HEK293T (cell line): ENCODE data around the gene DRD1.
"Not testable (repeated sequence)": the region's sequence is repeated elsewhere in the genome, so short reads cannot be mapped to it uniquely, and the experiment has no call there.

Source experiments
- CTCF ChIA-PET: fragments of 350-600 bp; formaldehyde crosslinking; extraction: SDS; loops from one replicate; lab custom pipeline; 2021; ENCODE audit warnings: antibody characterized with exemption, inconsistent platforms; lab: Yijun Ruan, JAX
- POLR2A ChIA-PET: fragments of 350-600 bp; formaldehyde crosslinking; extraction: SDS; loops from one replicate; lab custom pipeline; 2020; ENCODE audit warnings: antibody characterized with exemption, inconsistent platforms; lab: Yijun Ruan, JAX
- DNase-seq: peaks from one replicate; pipeline ENCODE4 v3.0.0; 2012; ENCODE audit warnings: mixed read lengths; ENCODE audit errors: extremely low spot score
- ARNT ChIP-seq: fragments of 450-650 bp; IDR thresholded peaks from 2 replicates; pipeline ENCODE4 v1.6.1; 2017; ENCODE audit warnings: mild to moderate bottlenecking
- BHLHE40 ChIP-seq: fragments of 450-650 bp; IDR thresholded peaks from 2 replicates; pipeline ENCODE4 v1.6.1; 2016; ENCODE audit warnings: mild to moderate bottlenecking, moderate library complexity, borderline replicate concordance
- CTBP1 ChIP-seq: fragments of 450-650 bp; IDR thresholded peaks from 2 replicates; pipeline ENCODE4 v1.6.1; 2016; ENCODE audit warnings: borderline replicate concordance
- ELF4 ChIP-seq: fragments of 450-650 bp; IDR thresholded peaks from 2 replicates; pipeline ENCODE4 v1.6.1; 2017; ENCODE audit warnings: antibody characterized with exemption
- FOXA1 ChIP-seq: fragments of 450-650 bp; IDR thresholded peaks from 2 replicates; pipeline ENCODE4 v1.6.1; 2016; ENCODE audit warnings: mild to moderate bottlenecking
- FOXK2 ChIP-seq: fragments of 450-650 bp; IDR thresholded peaks from 2 replicates; pipeline ENCODE4 v1.6.1; 2016; ENCODE audit warnings: mild to moderate bottlenecking
- FOXM1 ChIP-seq: fragments of 450-650 bp; IDR thresholded peaks from 2 replicates; pipeline ENCODE4 v1.6.1; 2017; ENCODE audit warnings: mild to moderate bottlenecking, borderline replicate concordance
- HDGF ChIP-seq: fragments of 450-650 bp; IDR thresholded peaks from 2 replicates; pipeline ENCODE4 v1.6.1; 2017; ENCODE audit warnings: antibody characterized with exemption, borderline replicate concordance
- L3MBTL2 ChIP-seq: fragments of 450-650 bp; conservative IDR thresholded peaks from 2 replicates; pipeline ENCODE4 v1.6.1; 2016; ENCODE audit warnings: mild to moderate bottlenecking
- LEF1 ChIP-seq: fragments of 450-650 bp; IDR thresholded peaks from 2 replicates; pipeline ENCODE4 v1.6.1; 2017; ENCODE audit warnings: mild to moderate bottlenecking, borderline replicate concordance
- NFRKB ChIP-seq: fragments of 450-650 bp; IDR thresholded peaks from 2 replicates; pipeline ENCODE4 v1.6.1; 2016; ENCODE audit warnings: mild to moderate bottlenecking, moderate library complexity
- PKNOX1 ChIP-seq: fragments of 450-650 bp; IDR thresholded peaks from 2 replicates; pipeline ENCODE4 v1.6.1; 2016
- SP1 ChIP-seq: fragments of 450-650 bp; IDR thresholded peaks from 2 replicates; pipeline ENCODE4 v1.6.1; 2017
- SUZ12 ChIP-seq: fragments of 450-650 bp; IDR thresholded peaks from 2 replicates; pipeline ENCODE4 v1.6.1; 2016; ENCODE audit warnings: mild to moderate bottlenecking
- TARDBP ChIP-seq: fragments of 450-650 bp; IDR thresholded peaks from 2 replicates; pipeline ENCODE4 v1.6.1; 2016
- ZNF384 ChIP-seq: fragments of 450-650 bp; IDR thresholded peaks from 2 replicates; pipeline ENCODE4 v1.6.1; 2016

DRD1 gene

GRCh38 chr5:175436359-175436758, 7.6 kb downstream of the DRD1 start:
- TF ChIP-seq FOXA1 (no peak), CTBP1 (no peak), LEF1 (no peak), SUZ12 (no peak), HDGF (no peak), PKNOX1 (no peak), SP1 (no peak)
- CTCF ChIA-PET, result no interaction called here
- POLR2A ChIA-PET, result no interaction called here
- DNase-seq, result no peak

- DNase-seq, result no peak
- TF ChIP-seq L3MBTL2, result no peak
- TF ChIP-seq ARNT, result no peak
- no peak for TF ChIP-seq LEF1
- no peak for TF ChIP-seq SP1
- TF ChIP-seq HDGF, result no peak
- no peak for TF ChIP-seq NFRKB
- TF ChIP-seq PKNOX1, result no peak
- TF ChIP-seq FOXA1, result no peak
- no peak for TF ChIP-seq FOXK2
- no peak for TF ChIP-seq TARDBP
- TF ChIP-seq FOXM1, result no peak
- no peak for TF ChIP-seq CTBP1
- no peak for TF ChIP-seq ELF4
- ChIA-PET POLR2A (no interaction called here), CTCF (interaction anchor here (0.6 kb wide), 1 partner anchor 9 kb away, joined by 3 read pairs; the partner anchor contains the start of gene DRD1)
Observed at GRCh38 chr5:175434800-175435199, 9.2 kb downstream of the DRD1 start.

GRCh38 chr5:175427762-175428161, 16.2 kb downstream of the DRD1 start:
- ChIA-PET POLR2A (no interaction called here), CTCF (no interaction called here)
- TF ChIP-seq ARNT, result no peak
- no peak for TF ChIP-seq NFRKB
- TF ChIP-seq FOXA1, result no peak
- no peak for TF ChIP-seq L3MBTL2
- TF ChIP-seq SP1, result no peak
- DNase-seq, result no peak

DNA sequence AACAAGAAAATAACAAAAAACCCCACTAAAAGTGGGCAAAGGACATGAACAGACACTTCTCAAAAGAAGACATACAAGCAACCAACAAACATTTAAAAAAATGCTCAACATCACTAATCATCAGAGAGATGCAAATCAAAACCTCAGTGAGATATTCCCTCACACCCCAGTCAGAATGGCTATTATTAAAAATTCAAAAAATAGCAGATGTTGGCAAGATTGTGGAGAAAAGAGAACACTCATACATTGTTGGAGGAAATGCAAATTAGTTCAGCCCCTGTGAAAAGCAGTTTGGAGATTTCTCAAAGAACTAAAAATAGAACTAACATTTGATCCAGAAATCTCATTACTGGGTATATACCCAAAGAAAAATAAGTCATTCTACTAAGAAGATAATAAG, 19.4 kb downstream of the DRD1 start:
- POLR2A ChIA-PET, DNase-seq: not testable (repeated sequence)
- CTCF ChIA-PET, result interaction anchor here (0.6 kb wide), 1 partner anchor 51 kb away, joined by 3 read pairs; no protein-coding TSS in a partner anchor

- POLR2A ChIA-PET, result no interaction called here
- CTCF ChIA-PET, result interaction anchor here (0.6 kb wide), 1 partner anchor 1909 kb away, joined by 3 read pairs; no protein-coding TSS in a partner anchor
- peak; percentile 61 for TF ChIP-seq PKNOX1
- TF ChIP-seq L3MBTL2, result no peak
- no peak for DNase-seq
Observed at GRCh38 chr5:175422058-175422457, 21.9 kb downstream of the DRD1 start.

DNA sequence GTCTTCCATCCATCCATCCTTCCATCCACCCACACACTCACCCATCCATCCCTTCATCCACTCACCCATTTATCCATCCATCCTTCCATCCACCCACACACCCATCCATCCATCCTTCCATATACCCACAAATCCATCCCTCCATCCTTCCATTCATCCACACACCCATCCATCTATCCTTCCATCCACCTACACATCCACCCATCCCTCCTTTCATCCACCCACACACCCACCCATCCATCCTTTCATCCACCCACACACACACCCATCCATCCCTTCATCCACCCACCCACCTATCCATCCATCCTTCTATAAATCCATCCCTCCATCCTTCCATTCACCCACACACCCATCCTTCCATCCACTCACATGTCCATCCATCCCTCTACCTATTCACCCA, 23.6 kb downstream of the DRD1 start:
- DNase-seq, result no peak
- CTCF ChIA-PET, result no interaction called here
- POLR2A ChIA-PET, result no interaction called here
- TF ChIP-seq SUZ12 (no peak), LEF1 (no peak), ARNT (no peak), FOXA1 (no peak), ZNF384 (no peak), PKNOX1 (no peak), TARDBP (no peak), SP1 (no peak), HDGF (no peak), FOXM1 (no peak), CTBP1 (no peak), ELF4 (no peak), FOXK2 (no peak), NFRKB (no peak), BHLHE40 (no peak), L3MBTL2 (no peak)

- ChIA-PET POLR2A (no interaction called here), CTCF (no interaction called here)
- TF ChIP-seq FOXK2 (no peak), PKNOX1 (no peak), ELF4 (no peak), L3MBTL2 (no peak), HDGF (no peak), TARDBP (no peak), SP1 (no peak), FOXM1 (no peak), NFRKB (no peak), BHLHE40 (no peak), LEF1 (no peak)
- no peak for DNase-seq
Observed at GRCh38 chr5:175418251-175418650, 25.7 kb downstream of the DRD1 start.
